Nephron (organoid): ENCODE data around the gene UQCRC1.

Source experiments
- H3K27ac Mint-ChIP-seq, 3 experiments: 2 replicates each; pipeline ENCODE4 v1.8.0; 2020; ENCODE audit warnings: mixed read lengths in 3 of 3, mild to moderate bottlenecking in 2 of 3, moderate library complexity in 1 of 3
- H3K27me3 Mint-ChIP-seq: 2 replicates; pipeline ENCODE4 v1.8.0; 2021; ENCODE audit warnings: low read depth, mild to moderate bottlenecking, moderate library complexity, mixed read lengths
- H3K36me3 Mint-ChIP-seq: 2 replicates; pipeline ENCODE4 v1.8.0; 2020; ENCODE audit warnings: low read depth, mixed read lengths
- H3K4me1 Mint-ChIP-seq: 2 replicates; pipeline ENCODE4 v1.8.0; 2020; ENCODE audit warnings: mixed read lengths
- H3K4me3 Mint-ChIP-seq, 3 experiments: 2 replicates each; pipeline ENCODE4 v1.8.0; 2020; ENCODE audit warnings: mild to moderate bottlenecking in 3 of 3, mixed read lengths in 3 of 3, moderate library complexity in 2 of 3
- H3K9me3 Mint-ChIP-seq: 2 replicates; pipeline ENCODE4 v1.8.0; 2020; ENCODE audit warnings: mixed read lengths
- TF ChIP-seq, protein P1 (sequence below), 3 experiments: fragments of 200-600 bp; sonication (generic); IDR thresholded peaks; one replicate each; pipeline ENCODE4 v1.5.0; 2021; ENCODE audit warnings: antibody characterized with exemption in 3 of 3; ENCODE audit not compliant: unreplicated experiment in 3 of 3

UQCRC1 gene

GRCh38 chr3:48652923-48653715 is 43.7 kb upstream of the UQCRC1 start:
- Mint-ChIP-seq H3K27me3 (peaks cover 22% of the 10 kb centered on the region), H3K27ac (no peak overlapping the region)
- TF ChIP-seq, protein P1, sequence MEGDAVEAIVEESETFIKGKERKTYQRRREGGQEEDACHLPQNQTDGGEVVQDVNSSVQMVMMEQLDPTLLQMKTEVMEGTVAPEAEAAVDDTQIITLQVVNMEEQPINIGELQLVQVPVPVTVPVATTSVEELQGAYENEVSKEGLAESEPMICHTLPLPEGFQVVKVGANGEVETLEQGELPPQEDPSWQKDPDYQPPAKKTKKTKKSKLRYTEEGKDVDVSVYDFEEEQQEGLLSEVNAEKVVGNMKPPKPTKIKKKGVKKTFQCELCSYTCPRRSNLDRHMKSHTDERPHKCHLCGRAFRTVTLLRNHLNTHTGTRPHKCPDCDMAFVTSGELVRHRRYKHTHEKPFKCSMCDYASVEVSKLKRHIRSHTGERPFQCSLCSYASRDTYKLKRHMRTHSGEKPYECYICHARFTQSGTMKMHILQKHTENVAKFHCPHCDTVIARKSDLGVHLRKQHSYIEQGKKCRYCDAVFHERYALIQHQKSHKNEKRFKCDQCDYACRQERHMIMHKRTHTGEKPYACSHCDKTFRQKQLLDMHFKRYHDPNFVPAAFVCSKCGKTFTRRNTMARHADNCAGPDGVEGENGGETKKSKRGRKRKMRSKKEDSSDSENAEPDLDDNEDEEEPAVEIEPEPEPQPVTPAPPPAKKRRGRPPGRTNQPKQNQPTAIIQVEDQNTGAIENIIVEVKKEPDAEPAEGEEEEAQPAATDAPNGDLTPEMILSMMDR (IDR thresholded peaks at IDR 0.05; ENCODE audit: unreplicated experiment in 3 of 3): no peak

DNA sequence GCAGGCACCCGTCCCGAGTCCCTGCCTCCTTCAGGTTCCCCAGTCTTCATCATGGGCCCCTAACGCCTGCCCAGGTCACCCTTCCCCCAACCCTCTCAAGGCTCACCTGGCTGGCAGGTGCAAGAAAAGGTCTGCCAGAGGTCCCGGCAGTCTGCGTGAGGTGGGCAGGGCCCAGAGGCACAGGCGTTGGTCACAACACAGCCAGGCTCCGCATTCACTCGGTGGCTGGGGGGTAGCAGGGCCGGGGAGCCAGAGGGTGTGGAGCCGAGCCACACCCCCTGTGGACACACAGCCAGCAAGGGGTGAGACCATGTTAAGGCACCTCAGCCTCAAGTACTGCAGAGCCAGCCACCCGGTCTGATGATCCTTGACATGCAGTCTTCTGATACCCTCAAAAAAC is 42.3 kb upstream of the UQCRC1 start:
- Mint-ChIP-seq H3K27ac (no peak overlapping the region), H3K4me3 (no peak overlapping the region)

More at GRCh38 chr3:48652923-48653715, 43.7 kb upstream of the UQCRC1 start:
- Mint-ChIP-seq H3K4me1 (no peaks in the 10 kb centered on the region), H3K36me3 (peaks cover 3% of the 10 kb centered on the region), H3K9me3 (no peaks in the 10 kb centered on the region), H3K4me3 (peak overlapping the region in 2 of 3 experiments; percentile 22 to 36)

DNA sequence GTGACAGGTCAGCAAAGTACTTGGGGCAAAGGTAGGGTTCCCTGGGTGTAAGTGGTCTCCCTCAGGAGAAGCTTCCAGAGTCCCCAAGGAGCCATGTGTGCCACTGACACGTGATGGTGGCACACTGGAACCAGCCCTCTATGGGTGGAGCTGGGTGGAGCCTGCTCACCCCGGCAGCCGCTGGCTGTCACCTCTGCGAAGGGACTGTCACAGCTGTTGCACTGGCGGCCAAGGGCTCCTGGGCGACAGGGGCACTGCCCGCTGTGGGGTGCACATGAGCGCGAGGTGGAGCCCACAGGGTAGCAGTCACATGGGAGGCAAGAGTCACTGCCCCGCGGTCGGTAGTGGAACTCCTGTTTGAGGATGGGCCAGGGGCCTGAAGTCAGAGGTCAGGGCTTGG is 41.3 kb upstream of the UQCRC1 start:
- Mint-ChIP-seq H3K27me3 (peaks cover 17% of the 10 kb centered on the region), H3K9me3 (no peaks in the 10 kb centered on the region), H3K36me3 (peaks cover 3% of the 10 kb centered on the region), H3K4me1 (no peaks in the 10 kb centered on the region), H3K27ac (no peak overlapping the region), H3K4me3 (no peak overlapping the region)
- TF ChIP-seq, protein P1 (IDR thresholded peaks at IDR 0.05; ENCODE audit: unreplicated experiment in 3 of 3): no peak

More for the DNA sequence above, 42.3 kb upstream of the UQCRC1 start:
- Mint-ChIP-seq H3K36me3 (peaks cover 3% of the 10 kb centered on the region), H3K27me3 (peaks cover 17% of the 10 kb centered on the region), H3K9me3 (no peaks in the 10 kb centered on the region), H3K4me1 (no peaks in the 10 kb centered on the region)
- TF ChIP-seq, protein P1 (IDR thresholded peaks at IDR 0.05; ENCODE audit: unreplicated experiment in 3 of 3): no peak

- TF ChIP-seq, protein P1 (IDR thresholded peaks at IDR 0.05; ENCODE audit: unreplicated experiment in 3 of 3): no peak
- H3K4me3 Mint-ChIP-seq: no peak overlapping the region
- peaks cover 4% of the 10 kb centered on the region for H3K27me3 Mint-ChIP-seq
- H3K36me3 Mint-ChIP-seq: peaks cover 7% of the 10 kb centered on the region
- no peak overlapping the region for H3K27ac Mint-ChIP-seq
- no peaks in the 10 kb centered on the region for H3K4me1 Mint-ChIP-seq
- H3K9me3 Mint-ChIP-seq: no peaks in the 10 kb centered on the region
Observed at GRCh38 chr3:48648188-48648850, 38.9 kb upstream of the UQCRC1 start.

- Mint-ChIP-seq H3K27me3 (peaks cover 5% of the 10 kb centered on the region), H3K4me3 (no peak overlapping the region), H3K9me3 (no peaks in the 10 kb centered on the region), H3K27ac (no peak overlapping the region), H3K36me3 (peaks cover 4% of the 10 kb centered on the region), H3K4me1 (no peaks in the 10 kb centered on the region)
- TF ChIP-seq, protein P1 (IDR thresholded peaks at IDR 0.05; ENCODE audit: unreplicated experiment in 3 of 3): no peak
Observed at GRCh38 chr3:48647714-48648113, 38.3 kb upstream of the UQCRC1 start.
